Measurements from ENCODE around the gene PRKAG1.

The PRKAG1 gene

GRCh38 chr12:48960834-48961233 is 57.7 kb downstream of the PRKAG1 start:
- DNase-seq: no peak

- no peak for DNase-seq
Measured at GRCh38 chr12:48958049-48958388, 60.6 kb downstream of the PRKAG1 start.

DNA sequence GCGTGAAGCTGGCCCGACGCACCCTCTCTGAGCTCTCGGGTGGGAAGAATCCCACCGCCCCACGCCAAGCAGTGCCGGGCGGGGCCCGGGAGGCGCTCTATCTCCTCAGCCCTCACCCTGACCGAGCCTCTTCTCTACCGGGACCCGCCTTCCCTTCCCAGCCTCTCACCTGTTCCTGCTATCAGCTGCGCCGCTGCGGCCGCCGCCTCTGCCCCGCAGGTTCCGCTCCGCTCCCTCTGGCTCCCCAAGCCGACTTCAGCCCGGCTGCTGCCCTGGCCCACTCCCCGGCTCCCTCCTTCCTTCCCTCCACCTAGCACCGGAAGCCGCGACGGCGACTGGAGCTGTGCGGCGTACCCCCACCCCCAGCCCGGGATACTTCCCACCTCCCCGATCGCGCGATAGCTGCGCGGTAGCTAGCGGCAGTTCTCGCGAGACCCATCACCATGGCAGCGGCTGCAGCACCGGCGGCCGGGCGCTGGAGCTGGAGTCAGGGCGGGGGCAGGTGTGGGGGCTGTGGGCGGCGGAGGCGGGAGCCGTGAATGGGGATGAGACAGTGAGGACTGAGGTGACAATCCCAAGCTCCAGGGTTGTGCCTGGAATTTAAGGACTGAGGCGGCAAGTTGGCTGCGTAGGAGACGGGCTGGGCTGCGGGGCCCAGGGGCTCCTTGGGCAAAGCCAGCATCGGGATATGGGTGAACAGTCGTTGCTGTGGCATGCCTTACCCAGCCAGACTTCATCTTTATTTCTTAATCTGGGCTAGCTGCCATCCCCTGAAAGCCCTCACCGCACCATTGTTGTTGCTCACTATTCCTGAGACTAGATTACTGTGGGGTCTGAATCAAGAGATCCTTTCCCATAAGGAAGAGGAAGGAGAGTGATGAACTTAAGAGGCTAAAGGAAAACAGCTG is 61.2 kb downstream of the PRKAG1 start, which contains the start of gene ARF3:
TSS of gene ARF3 (minus strand) at position 347 of the 908 bp plus-strand sequence. CDS start 16,392 bp downstream, outside the sequence.
- peak; percentile 97 for DNase-seq

GRCh38 chr12:48956279-48957140 is 62.1 kb downstream of the PRKAG1 start:
- DNase-seq: peak; percentile 91

GRCh38 chr12:48954841-48955501 is 63.6 kb downstream of the PRKAG1 start:
- no peak for DNase-seq

DNA sequence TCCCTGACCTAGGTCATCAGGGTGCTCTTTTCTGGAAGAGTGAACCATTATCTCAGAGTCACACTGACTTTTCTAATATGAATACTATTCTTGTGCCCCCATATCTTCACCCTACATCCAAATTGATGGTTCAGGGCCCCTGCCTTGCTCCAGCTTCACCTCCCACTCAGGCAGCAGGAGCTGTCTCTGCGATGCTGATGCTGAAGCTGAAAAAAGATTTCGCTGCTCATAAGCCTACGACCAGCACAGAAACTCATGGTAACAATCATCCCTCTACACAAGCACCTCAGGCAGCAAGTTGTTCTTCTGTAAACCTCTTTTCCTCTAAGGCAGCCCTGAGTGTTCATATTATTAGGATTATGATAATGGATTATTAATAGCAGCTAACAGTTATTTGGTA is 64.5 kb downstream of the PRKAG1 start:
- DNase-seq: no peak

- no peak for DNase-seq
Measured at GRCh38 chr12:48952691-48953090, 65.9 kb downstream of the PRKAG1 start.
